Measurements from ENCODE around the gene CTRB2.
"Not testable (repeated sequence)": the region's sequence is repeated elsewhere in the genome, so short reads cannot be mapped to it uniquely, and the experiment has no call there.

The CTRB2 gene

GRCh38 chr16:75209514-75209913 is 2.6 kb upstream of the CTRB2 start:
- peaks cover 0 to 52% (median 6%) of the 10 kb centered on the region in 5 experiments for H3K27me3 ChIP-seq (replicated peaks in 2 of 5; ENCODE audit: control insufficient read depth in 4 of 5, insufficient read depth in 5 of 5, low read length in 4 of 5)
- H3K4me3 ChIP-seq (ENCODE audit: control insufficient read depth in 1 of 7, extremely low read depth in 1 of 7, insufficient read depth in 4 of 7, low read depth in 2 of 7, low read length in 6 of 7); H3K27ac ChIP-seq (ENCODE audit: insufficient read depth in 1 of 2, low read depth in 1 of 2, low read length in 2 of 2, poor library complexity in 1 of 2, severe bottlenecking in 2 of 2); POLR2A ChIA-PET; H3K4me1 ChIP-seq (ENCODE audit: control extremely low read depth in 1 of 4, control insufficient read depth in 4 of 4, insufficient read depth in 4 of 4, low read length in 3 of 4); H3K36me3 ChIP-seq (ENCODE audit: control insufficient read depth in 4 of 4, insufficient read depth in 4 of 4, low read length in 3 of 4); H3K9me3 ChIP-seq (ENCODE audit: control extremely low read depth in 1 of 5, control insufficient read depth in 4 of 5, insufficient read depth in 2 of 5, low read depth in 1 of 5, low read length in 4 of 5); DNase-seq: not testable (repeated sequence)
- CTCF ChIA-PET: interaction anchor here (1.1 to 2.2 kb wide), 4 partner anchors 9 to 181 kb away, joined by 4 to 6 read pairs (median 6); no protein-coding TSS in a partner anchor
- 100% methylated on average over 2 of the region's 7 CpGs for WGBS (ENCODE audit: insufficient coverage)

DNA sequence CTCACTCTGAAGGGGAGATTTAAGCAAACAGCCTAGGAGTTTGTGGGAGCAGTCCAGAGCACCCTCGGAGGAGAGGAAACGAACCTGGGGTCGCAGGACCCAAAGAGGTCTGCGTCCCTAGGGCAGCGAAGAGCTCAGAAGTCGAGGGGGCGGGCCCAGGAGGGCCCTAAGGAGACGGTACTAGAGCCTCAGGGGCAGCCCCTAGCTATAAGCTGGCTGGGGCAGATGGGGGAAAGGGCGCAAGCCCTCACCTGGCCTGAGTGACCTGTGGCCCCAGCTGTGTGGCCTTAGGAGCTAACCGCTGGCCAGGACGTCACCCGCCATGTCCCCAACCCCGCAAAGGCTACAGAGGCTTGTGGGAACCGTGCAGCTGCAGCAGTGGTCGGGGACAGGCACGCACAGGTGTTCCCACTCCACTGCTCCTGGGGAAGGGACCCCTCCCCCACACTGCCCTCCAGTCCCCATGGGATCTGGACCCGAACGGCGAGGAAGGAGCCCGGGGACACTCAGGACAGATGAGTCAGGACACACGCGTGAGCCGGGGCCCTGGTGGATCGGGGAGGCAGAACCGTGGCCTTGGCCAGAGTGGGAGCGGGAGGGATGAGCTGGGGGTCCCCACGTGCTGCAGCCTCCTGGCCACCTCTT is 2.0 kb upstream of the CTRB2 start:
- POLR2A ChIA-PET: no interaction called here
- no peak overlapping the region for H3K4me3 ChIP-seq (ENCODE audit: control insufficient read depth in 1 of 7, extremely low read depth in 1 of 7, insufficient read depth in 4 of 7, low read depth in 2 of 7, low read length in 6 of 7)
- H3K27me3 ChIP-seq (replicated peaks in 2 of 5; ENCODE audit: control insufficient read depth in 4 of 5, insufficient read depth in 5 of 5, low read length in 4 of 5): peaks cover 0 to 55% (median 6%) of the 10 kb centered on the region in 5 experiments
- WGBS (ENCODE audit: insufficient coverage): 96% methylated on average over 24 of the region's 27 CpGs
- no peak for DNase-seq
- H3K27ac ChIP-seq (ENCODE audit: insufficient read depth in 1 of 2, low read depth in 1 of 2, low read length in 2 of 2, poor library complexity in 1 of 2, severe bottlenecking in 2 of 2): no peak overlapping the region
- H3K36me3 ChIP-seq (ENCODE audit: control insufficient read depth in 4 of 4, insufficient read depth in 4 of 4, low read length in 3 of 4): no peaks in the 10 kb centered on the region
- no peaks in the 10 kb centered on the region for H3K9me3 ChIP-seq (ENCODE audit: control extremely low read depth in 1 of 5, control insufficient read depth in 4 of 5, insufficient read depth in 2 of 5, low read depth in 1 of 5, low read length in 4 of 5)
- H3K4me1 ChIP-seq (ENCODE audit: control extremely low read depth in 1 of 4, control insufficient read depth in 4 of 4, insufficient read depth in 4 of 4, low read length in 3 of 4): no peaks in the 10 kb centered on the region
- CTCF ChIA-PET: interaction anchor here (0.7 to 2.2 kb wide), 6 partner anchors 8 to 182 kb away, joined by 3 to 6 read pairs (median 4); no protein-coding TSS in a partner anchor

DNA sequence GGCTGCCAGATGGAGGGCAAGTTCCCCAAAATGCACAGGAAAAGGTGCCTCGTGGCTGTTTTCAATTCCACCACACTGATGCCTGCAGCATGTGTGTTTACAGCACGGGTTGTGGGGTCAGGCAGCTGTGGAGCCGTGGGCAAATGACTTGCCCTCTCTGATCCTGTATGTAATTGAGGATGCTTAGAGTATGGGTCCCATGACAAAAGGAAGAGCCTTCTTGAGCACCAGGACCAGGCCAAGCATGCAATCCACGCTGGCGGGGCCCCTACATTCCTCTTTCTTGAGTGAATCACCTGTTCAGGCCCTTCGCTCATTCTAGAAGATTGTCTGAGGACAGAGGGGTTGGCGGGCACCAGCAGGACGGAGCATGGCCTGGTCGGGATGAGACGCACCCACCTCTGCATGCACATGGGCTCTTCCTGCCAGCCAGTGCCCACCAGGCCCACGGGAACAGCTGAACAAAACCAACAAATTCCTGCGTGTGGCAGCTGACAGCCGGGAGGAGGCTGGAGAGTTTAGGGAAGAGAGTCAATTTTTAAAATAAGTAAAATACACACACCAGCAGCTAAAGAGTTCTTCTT is 1.4 kb upstream of the CTRB2 start:
- no peak overlapping the region for H3K4me3 ChIP-seq (ENCODE audit: control insufficient read depth in 1 of 7, extremely low read depth in 1 of 7, insufficient read depth in 4 of 7, low read depth in 2 of 7, low read length in 6 of 7)
- no peaks in the 10 kb centered on the region for H3K4me1 ChIP-seq (ENCODE audit: control extremely low read depth in 1 of 4, control insufficient read depth in 4 of 4, insufficient read depth in 4 of 4, low read length in 3 of 4)
- peaks cover 0 to 56% (median 6%) of the 10 kb centered on the region in 5 experiments for H3K27me3 ChIP-seq (replicated peaks in 2 of 5; ENCODE audit: control insufficient read depth in 4 of 5, insufficient read depth in 5 of 5, low read length in 4 of 5)
- 63% methylated on average over 6 of the region's 13 CpGs for WGBS (ENCODE audit: insufficient coverage)
- POLR2A ChIA-PET: no interaction called here
- CTCF ChIA-PET: interaction anchor here (0.7 to 2.2 kb wide), 3 partner anchors 8 to 29 kb away, joined by 3 to 5 read pairs (median 3); no protein-coding TSS in a partner anchor
- DNase-seq: no peak
- no peaks in the 10 kb centered on the region for H3K9me3 ChIP-seq (ENCODE audit: control extremely low read depth in 1 of 5, control insufficient read depth in 4 of 5, insufficient read depth in 2 of 5, low read depth in 1 of 5, low read length in 4 of 5)
- no peak overlapping the region for H3K27ac ChIP-seq (ENCODE audit: insufficient read depth in 1 of 2, low read depth in 1 of 2, low read length in 2 of 2, poor library complexity in 1 of 2, severe bottlenecking in 2 of 2)
- H3K36me3 ChIP-seq (ENCODE audit: control insufficient read depth in 4 of 4, insufficient read depth in 4 of 4, low read length in 3 of 4): no peaks in the 10 kb centered on the region

DNA sequence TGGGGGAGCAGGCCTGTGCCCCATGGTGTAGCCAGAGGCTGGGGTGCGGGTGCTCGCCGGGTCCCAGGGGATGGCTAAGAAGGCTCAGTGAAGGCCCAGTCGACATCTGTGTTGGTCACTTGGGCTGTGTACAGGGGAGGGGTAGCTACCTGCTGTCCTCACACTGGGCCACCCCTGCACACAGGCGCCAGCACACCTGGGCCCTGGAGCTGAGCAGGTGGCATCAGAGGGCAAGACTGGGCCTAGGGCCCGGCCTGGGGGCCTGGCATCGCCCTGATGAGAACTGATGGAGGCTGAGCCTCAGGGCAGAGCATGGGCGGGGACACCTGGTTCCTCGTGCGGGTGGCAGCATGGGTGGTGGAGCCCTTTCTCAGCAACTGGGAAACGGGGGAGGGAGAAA is 870 bp upstream of the CTRB2 start:
- Histone ChIP-seq H3K4me1 (ENCODE audit: control extremely low read depth in 1 of 4, control insufficient read depth in 4 of 4, insufficient read depth in 4 of 4, low read length in 3 of 4) (no peaks in the 10 kb centered on the region), H3K4me3 (ENCODE audit: control insufficient read depth in 1 of 7, extremely low read depth in 1 of 7, insufficient read depth in 4 of 7, low read depth in 2 of 7, low read length in 6 of 7) (no peak overlapping the region), H3K27ac (ENCODE audit: insufficient read depth in 1 of 2, low read depth in 1 of 2, low read length in 2 of 2, poor library complexity in 1 of 2, severe bottlenecking in 2 of 2) (no peak overlapping the region), H3K9me3 (ENCODE audit: control extremely low read depth in 1 of 5, control insufficient read depth in 4 of 5, insufficient read depth in 2 of 5, low read depth in 1 of 5, low read length in 4 of 5) (no peaks in the 10 kb centered on the region), H3K36me3 (ENCODE audit: control insufficient read depth in 4 of 4, insufficient read depth in 4 of 4, low read length in 3 of 4) (no peaks in the 10 kb centered on the region), H3K27me3 (replicated peaks in 2 of 5; ENCODE audit: control insufficient read depth in 4 of 5, insufficient read depth in 5 of 5, low read length in 4 of 5) (peaks cover 0 to 51% (median 6%) of the 10 kb centered on the region in 5 experiments)
- CTCF ChIA-PET: interaction anchor here (1.1 kb wide), 1 partner anchor 9 kb away, joined by 3 read pairs; no protein-coding TSS in a partner anchor
- no peak for DNase-seq
- 91% methylated on average over 10 of the region's 11 CpGs for WGBS (ENCODE audit: insufficient coverage)
- POLR2A ChIA-PET: no interaction called here

GRCh38 chr16:75205961-75206748 is 806 bp downstream of the CTRB2 start:
- not testable (repeated sequence) for H3K27ac ChIP-seq (ENCODE audit: insufficient read depth in 1 of 2, low read depth in 1 of 2, low read length in 2 of 2, poor library complexity in 1 of 2, severe bottlenecking in 2 of 2); H3K4me1 ChIP-seq (ENCODE audit: control extremely low read depth in 1 of 4, control insufficient read depth in 4 of 4, insufficient read depth in 4 of 4, low read length in 3 of 4); H3K9me3 ChIP-seq (ENCODE audit: control extremely low read depth in 1 of 5, control insufficient read depth in 4 of 5, insufficient read depth in 2 of 5, low read depth in 1 of 5, low read length in 4 of 5); H3K36me3 ChIP-seq (ENCODE audit: control insufficient read depth in 4 of 4, insufficient read depth in 4 of 4, low read length in 3 of 4); DNase-seq; H3K4me3 ChIP-seq (ENCODE audit: control insufficient read depth in 1 of 7, extremely low read depth in 1 of 7, insufficient read depth in 4 of 7, low read depth in 2 of 7, low read length in 6 of 7)
- ChIA-PET POLR2A (interaction anchor here (0.6 kb wide), 1 partner anchor 10 kb away, joined by 4 read pairs; no protein-coding TSS in a partner anchor), CTCF (interaction anchor here (1.3 to 1.4 kb wide), 2 partner anchors 9 to 28 kb away, joined by 3 to 7 read pairs; no protein-coding TSS in a partner anchor)
- peaks cover 0 to 37% (median 0%) of the 10 kb centered on the region in 5 experiments for H3K27me3 ChIP-seq (replicated peaks in 2 of 5; ENCODE audit: control insufficient read depth in 4 of 5, insufficient read depth in 5 of 5, low read length in 4 of 5)
- 91% methylated on average over 14 of the region's 25 CpGs for WGBS (ENCODE audit: insufficient coverage)

DNA sequence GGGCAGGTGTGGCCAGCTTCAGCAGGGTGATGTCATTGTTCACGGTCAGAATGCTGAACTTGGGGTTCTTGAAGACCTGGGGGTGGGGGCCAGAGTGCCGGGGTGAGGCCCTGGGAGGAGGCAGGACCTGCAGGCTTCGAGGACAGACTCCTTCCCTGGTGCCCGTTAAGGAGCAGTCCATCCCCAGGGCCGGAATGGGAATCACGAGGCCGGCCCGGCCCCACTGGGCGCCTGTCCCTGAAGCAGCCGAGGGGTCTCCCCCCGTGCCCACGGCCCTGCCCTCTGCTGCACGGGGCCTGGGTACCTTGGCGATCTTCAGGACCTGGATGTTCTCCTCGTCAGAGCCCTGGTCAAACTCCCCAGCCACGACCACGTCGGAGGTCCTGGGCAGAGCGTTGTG is 1.5 kb downstream of the CTRB2 start:
- H3K4me3 ChIP-seq (ENCODE audit: control insufficient read depth in 1 of 7, extremely low read depth in 1 of 7, insufficient read depth in 4 of 7, low read depth in 2 of 7, low read length in 6 of 7); H3K27ac ChIP-seq (ENCODE audit: insufficient read depth in 1 of 2, low read depth in 1 of 2, low read length in 2 of 2, poor library complexity in 1 of 2, severe bottlenecking in 2 of 2); H3K9me3 ChIP-seq (ENCODE audit: control extremely low read depth in 1 of 5, control insufficient read depth in 4 of 5, insufficient read depth in 2 of 5, low read depth in 1 of 5, low read length in 4 of 5); H3K36me3 ChIP-seq (ENCODE audit: control insufficient read depth in 4 of 4, insufficient read depth in 4 of 4, low read length in 3 of 4); DNase-seq; CTCF ChIA-PET; H3K4me1 ChIP-seq (ENCODE audit: control extremely low read depth in 1 of 4, control insufficient read depth in 4 of 4, insufficient read depth in 4 of 4, low read length in 3 of 4); POLR2A ChIA-PET: not testable (repeated sequence)
- H3K27me3 ChIP-seq (replicated peaks in 2 of 5; ENCODE audit: control insufficient read depth in 4 of 5, insufficient read depth in 5 of 5, low read length in 4 of 5): peaks cover 0 to 36% (median 0%) of the 10 kb centered on the region in 5 experiments
- WGBS (ENCODE audit: insufficient coverage): no CpG with 5 or more reads among the region's 19 CpGs

Data from common myeloid progenitor, CD34-positive (primary cell).